HCT116 (cell line): ENCODE results near the gene TENM3. TPM values are rescaled to one million over a fixed set of nuclear protein-coding genes. Genes with fewer than 3 reads are reported as not detected.

ENCODE experiments used
- ATAC-seq: fragments of 200-7000 bp; cut with Tn5 transposase; 2 replicates; pipeline ENCODE4 v1.9.1; 2020; ENCODE audit warnings: mild to moderate bottlenecking, moderate library complexity
- BruUV-seq: library from RNA; stranded (reverse); fragments of 400-500 nt; replicated peaks from 2 replicates; lab custom pipeline; 2021; lab: Mats Ljungman, UMichigan
- CTCF ChIA-PET: fragments of 300-600 bp; sonication (Branson Sonifier 250); formaldehyde crosslinking; loops from one replicate; lab custom pipeline; 2021; ENCODE audit warnings: antibody characterized with exemption; lab: Charles Lee
- POLR2A ChIA-PET: fragments of 300-600, 350-600 bp; sonication (Branson Sonifier 250); formaldehyde crosslinking; loops from one replicate; lab custom pipeline; 2021; ENCODE audit warnings: antibody characterized with exemption; lab: Charles Lee
- RAD21 ChIA-PET, 2 experiments: fragments of 300-600 bp; sonication (Branson Sonifier 250); formaldehyde crosslinking; loops; one replicate each; lab custom pipeline; 2023; ENCODE audit warnings: low total read pairs in 2 of 2; ENCODE audit not compliant: uncharacterized antibody in 2 of 2, unreplicated experiment in 2 of 2, low non-redundant PET in 1 of 2; lab: Charles Lee
- DNase-seq: peaks from one replicate; pipeline ENCODE4 v3.0.0-alpha.2; 2010; ENCODE audit warnings: low read depth, low spot score
- H2AFZ ChIP-seq: fragments of 200-600 bp; shearing (Covaris generic), sonication (generic); 2 replicates; pipeline ENCODE4 v1.6.1; 2017; ENCODE audit warnings: low read depth, mixed run types, mixed read lengths, antibody characterized with exemption, low read length; ENCODE audit not compliant: poor library complexity, severe bottlenecking
- H3K27ac ChIP-seq: 2 replicates; pipeline ENCODE4 v1.5.1; 2012; ENCODE audit warnings: low read depth, low read length
- H3K27me3 ChIP-seq: fragments of 200-600 bp; sonication (generic); 2 replicates; pipeline ENCODE4 v1.6.1; 2016; ENCODE audit warnings: mixed run types, low read length, mixed read lengths; ENCODE audit not compliant: insufficient read depth
- H3K36me3 ChIP-seq, 2 experiments: fragments of 200-500 bp in 1 of 2; fragments of 200-600 bp in 1 of 2; sonication (Bioruptor generic) in 1 of 2; sonication (generic) in 1 of 2; 2 replicates each; pipeline versions ENCODE4 v1.5.1 to v1.6.1; 2014 to 2016; ENCODE audit warnings: low read length in 2 of 2, inconsistent platforms in 1 of 2, mixed read lengths in 1 of 2, mixed run types in 1 of 2; ENCODE audit not compliant: insufficient read depth in 2 of 2, control insufficient read depth in 1 of 2
- H3K4me1 ChIP-seq, 2 experiments: fragments of 200-600 bp in 1 of 2; sonication (generic) in 1 of 2; 2 replicates each; pipeline versions ENCODE4 v1.5.1 to v1.6.1; 2012 to 2017; ENCODE audit warnings: low read length in 2 of 2, inconsistent platforms in 1 of 2, mild to moderate bottlenecking in 1 of 2, mixed read lengths in 1 of 2, mixed run types in 1 of 2, moderate library complexity in 1 of 2; ENCODE audit not compliant: insufficient read depth in 2 of 2, control insufficient read depth in 1 of 2
- H3K4me2 ChIP-seq: fragments of 200-600 bp; sonication (generic); 2 replicates; pipeline ENCODE4 v1.6.1; 2017; ENCODE audit warnings: mixed run types, low read length, mixed read lengths
- H3K4me3 ChIP-seq, 2 experiments: fragments of 200-600 bp in 1 of 2; sonication (generic) in 1 of 2; replicated peaks in 1 of 2; 2 replicates each; pipeline ENCODE4 v1.5.1; 2011 to 2016; ENCODE audit warnings: low read length in 2 of 2, control low read depth in 1 of 2, low read depth in 1 of 2, mild to moderate bottlenecking in 1 of 2, mixed read lengths in 1 of 2, mixed run types in 1 of 2
- H3K79me2 ChIP-seq: fragments of 200-600 bp; sonication (generic); 2 replicates; pipeline ENCODE4 v1.6.1; 2017; ENCODE audit warnings: mild to moderate bottlenecking, mixed run types, low read length, moderate library complexity, mixed read lengths; ENCODE audit not compliant: insufficient read depth
- H3K9ac ChIP-seq: fragments of 200-600 bp; sonication (generic); 2 replicates; pipeline ENCODE4 v1.6.1; 2016; ENCODE audit warnings: low read length, mixed read lengths
- H3K9me2 ChIP-seq: fragments of 200-600 bp; sonication (generic), shearing (Covaris generic); 2 replicates; pipeline ENCODE4 v1.6.1; 2017; ENCODE audit warnings: mixed run types, mild to moderate bottlenecking, moderate library complexity; ENCODE audit not compliant: insufficient read depth
- H3K9me3 ChIP-seq, 2 experiments: fragments of 200-500 bp in 1 of 2; fragments of 200-600 bp in 1 of 2; sonication (Bioruptor generic) in 1 of 2; sonication (generic) in 1 of 2; 2 replicates each; pipeline ENCODE4 v1.6.1; 2014 to 2017; ENCODE audit warnings: low read length in 2 of 2, mixed read lengths in 2 of 2, inconsistent platforms in 1 of 2, low read depth in 1 of 2, mild to moderate bottlenecking in 1 of 2, mixed run types in 1 of 2, moderate library complexity in 1 of 2; ENCODE audit not compliant: control insufficient read depth in 1 of 2, insufficient read depth in 1 of 2
- H4K20me1 ChIP-seq: fragments of 200-600 bp; sonication (generic), shearing (Covaris generic); 2 replicates; pipeline ENCODE4 v1.6.1; 2017; ENCODE audit warnings: mixed run types, mild to moderate bottlenecking, moderate library complexity; ENCODE audit not compliant: insufficient read depth
- CBX3 ChIP-seq: IDR thresholded peaks from 2 replicates; pipeline ENCODE4 v1.6.1; 2012; ENCODE audit warnings: low read depth
- CEBPB ChIP-seq: IDR thresholded peaks from 2 replicates; pipeline ENCODE4 v1.6.1; 2012; ENCODE audit warnings: low read depth
- CTCF ChIP-seq, 3 experiments: fragments of 200-600 bp in 1 of 3; sonication (generic) in 1 of 3; IDR thresholded peaks in 2 of 3; conservative IDR thresholded peaks in 1 of 3; 2 replicates each; pipeline ENCODE4 v1.5.1; 2012 to 2017; ENCODE audit warnings: low read depth in 2 of 3, low read length in 2 of 3, antibody characterized with exemption in 1 of 3, borderline replicate concordance in 1 of 3, control low read depth in 1 of 3, mild to moderate bottlenecking in 1 of 3, mixed read lengths in 1 of 3, mixed run types in 1 of 3, moderate library complexity in 1 of 3; ENCODE audit not compliant: insufficient read depth in 1 of 3
- EGR1 ChIP-seq: IDR thresholded peaks from 2 replicates; pipeline ENCODE4 v1.6.1; 2012; ENCODE audit warnings: low read depth
- ELF1 ChIP-seq: IDR thresholded peaks from 2 replicates; pipeline ENCODE4 v1.6.1; 2012; ENCODE audit warnings: low read depth, borderline replicate concordance
- EZH2 ChIP-seq: fragments of 200-600 bp; sonication (generic); IDR thresholded peaks from 2 replicates; pipeline ENCODE4 v1.6.1; 2017; ENCODE audit warnings: antibody characterized with exemption, mixed run types
- EZH2phosphoT487 ChIP-seq: fragments of 200-600 bp; IDR thresholded peaks from 2 replicates; pipeline ENCODE4 v1.6.1; 2018; ENCODE audit warnings: antibody characterized with exemption, borderline replicate concordance
- FOSL1 ChIP-seq: IDR thresholded peaks from 2 replicates; pipeline ENCODE4 v1.6.1; 2012; ENCODE audit warnings: low read depth
- JUND ChIP-seq: IDR thresholded peaks from 2 replicates; pipeline ENCODE4 v1.6.1; 2012
- POLR2A ChIP-seq: IDR thresholded peaks from 2 replicates; pipeline ENCODE4 v1.7.0; 2011; ENCODE audit warnings: borderline replicate concordance; ENCODE audit not compliant: insufficient read depth, insufficient read length; ENCODE audit errors: extremely low read depth
- POLR2AphosphoS5 ChIP-seq: IDR thresholded peaks from 2 replicates; pipeline ENCODE4 v1.6.1; 2011; ENCODE audit warnings: mild to moderate bottlenecking, low read depth, low read length, moderate library complexity
- RAD21 ChIP-seq: IDR thresholded peaks from 2 replicates; pipeline ENCODE4 v1.6.1; 2012; ENCODE audit warnings: low read depth, mild to moderate bottlenecking
- SIN3A ChIP-seq: IDR thresholded peaks from 2 replicates; pipeline ENCODE4 v1.6.1; 2012; ENCODE audit warnings: low read depth
- SP1 ChIP-seq: IDR thresholded peaks from 2 replicates; pipeline ENCODE4 v1.6.1; 2012; ENCODE audit warnings: low read depth
- YY1 ChIP-seq: IDR thresholded peaks from 2 replicates; pipeline ENCODE4 v1.6.1; 2011; ENCODE audit warnings: low read length, low read depth, moderate library complexity, mild to moderate bottlenecking; ENCODE audit not compliant: insufficient replicate concordance; ENCODE audit errors: extremely low read depth
- ZBTB33 ChIP-seq: IDR thresholded peaks from 2 replicates; pipeline ENCODE4 v1.6.1; 2011; ENCODE audit warnings: mild to moderate bottlenecking, low read length, moderate library complexity; ENCODE audit not compliant: insufficient replicate concordance; ENCODE audit errors: extremely low read depth
- intact Hi-C: fragments of 100-400 bp; cut with micrococcal nuclease; formaldehyde crosslinking; loops from 2 replicates; pipeline ENCODE4 v1.10.0; 2022
- total RNA-seq: library from RNA; stranded (reverse); gene quantifications from one replicate; pipeline ENCODE4 v1.2.1, GENCODE V29; 2021; ENCODE audit not compliant: unreplicated experiment
- TF ChIP-seq, protein P1 (sequence below): IDR thresholded peaks from 2 replicates; pipeline ENCODE4 v1.6.1; 2012

TENM3 gene
- total RNA-seq, 1 experiment from 2014 or later, result 0.54 TPM

DNA sequence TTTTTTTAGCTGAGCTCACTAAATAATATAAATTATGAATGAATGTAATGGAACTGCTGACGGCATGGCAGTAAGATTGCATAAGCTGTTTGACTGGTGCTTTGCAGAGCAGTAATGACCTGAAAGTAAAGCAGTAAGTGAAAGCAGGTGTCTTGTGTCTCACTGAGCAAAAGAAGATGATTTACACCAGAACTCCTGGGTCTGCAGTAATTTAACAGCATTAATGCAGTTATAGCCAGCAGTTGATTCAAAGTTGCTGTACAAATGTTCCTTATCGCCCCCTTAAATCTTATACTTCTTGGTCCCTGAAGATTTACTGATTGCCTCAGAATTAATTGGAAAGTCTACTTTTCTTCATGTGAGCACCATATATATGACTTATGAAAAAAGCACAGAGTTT is 486.3 kb downstream of the TENM3 start:
- ChIA-PET POLR2A (no interaction called here), RAD21 (no interaction called here), CTCF (no interaction called here)
- no peaks in the 10 kb centered on the region for H3K79me2 ChIP-seq
- no peaks in the 10 kb centered on the region for H3K9me2 ChIP-seq
- no peaks in the 10 kb centered on the region for H3K4me1 ChIP-seq
- no peaks in the 10 kb centered on the region for H3K36me3 ChIP-seq
- H2AFZ ChIP-seq, result no peak overlapping the region
- intact Hi-C loops, result no loop called here
- H3K9ac ChIP-seq, result no peak overlapping the region
- H4K20me1 ChIP-seq, result no peaks in the 10 kb centered on the region
- ATAC-seq (no peak), DNase-seq (no peak)
- TF ChIP-seq YY1 (no peak), SP1 (no peak), EZH2 (no peak), RAD21 (no peak), EGR1 (no peak), ELF1 (no peak), POLR2AphosphoS5 (no peak), JUND (no peak)
- TF ChIP-seq, protein P1, sequence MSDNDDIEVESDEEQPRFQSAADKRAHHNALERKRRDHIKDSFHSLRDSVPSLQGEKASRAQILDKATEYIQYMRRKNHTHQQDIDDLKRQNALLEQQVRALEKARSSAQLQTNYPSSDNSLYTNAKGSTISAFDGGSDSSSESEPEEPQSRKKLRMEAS, result no peak
- H3K4me2 ChIP-seq, result no peak overlapping the region
- peaks cover 18% of the 10 kb centered on the region for H3K27me3 ChIP-seq
- H3K27ac ChIP-seq, result no peak overlapping the region
- no peaks in the 10 kb centered on the region for H3K9me3 ChIP-seq
- H3K4me3 ChIP-seq, result no peak overlapping the region
- no TSS peak for BruUV-seq

- Histone ChIP-seq H3K27me3 (peaks cover 19% of the 10 kb centered on the region; the same call in 1 of the 2 replicates), H3K4me3 (no peak overlapping the region), H3K36me3 (no peaks in the 10 kb centered on the region), H3K9me3 (no peaks in the 10 kb centered on the region), H4K20me1 (no peaks in the 10 kb centered on the region), H3K9ac (no peak overlapping the region), H3K4me1 (no peaks in the 10 kb centered on the region), H3K79me2 (no peaks in the 10 kb centered on the region), H2AFZ (no peak overlapping the region), H3K27ac (no peak overlapping the region), H3K9me2 (no peaks in the 10 kb centered on the region), H3K4me2 (no peak overlapping the region)
- ATAC-seq (no peak), DNase-seq (no peak)
- POLR2A ChIA-PET, result no interaction called here
- RAD21 ChIA-PET, result no interaction called here
- BruUV-seq, result no TSS peak
- CTCF ChIA-PET, result no interaction called here
- TF ChIP-seq EZH2, result no peak
- TF ChIP-seq POLR2AphosphoS5, result no peak
- no peak for TF ChIP-seq EZH2phosphoT487
- no peak for TF ChIP-seq FOSL1
- TF ChIP-seq CTCF (IDR thresholded peaks at IDR 0.05 in 2 of 3, conservative IDR thresholded peaks at IDR 0.05 in 1 of 3; ENCODE audit: borderline replicate concordance in 1 of 3, insufficient read depth in 1 of 3, low read depth in 2 of 3, low read length in 2 of 3), result no peak
- TF ChIP-seq ELF1, result no peak
- TF ChIP-seq CEBPB, result no peak
- no peak for TF ChIP-seq ZBTB33
- TF ChIP-seq POLR2A, result no peak
- no peak for TF ChIP-seq SIN3A
- TF ChIP-seq, protein P1, result no peak
- no peak for TF ChIP-seq SP1
- TF ChIP-seq CBX3, result no peak
- intact Hi-C loops, result no loop called here
Measured at GRCh38 chr4:182730791-182731190, 487.6 kb downstream of the TENM3 start.
